HG03103 (cell line): ENCODE data around the gene UGT1A10.

Experiments used
- ATAC-seq: cut with Tn5 transposase; IDR thresholded peaks from one replicate; pipeline ENCODE4 v1.9.1; 2021; ENCODE audit warnings: low read depth; ENCODE audit not compliant: unreplicated experiment

The UGT1A10 gene

DNA sequence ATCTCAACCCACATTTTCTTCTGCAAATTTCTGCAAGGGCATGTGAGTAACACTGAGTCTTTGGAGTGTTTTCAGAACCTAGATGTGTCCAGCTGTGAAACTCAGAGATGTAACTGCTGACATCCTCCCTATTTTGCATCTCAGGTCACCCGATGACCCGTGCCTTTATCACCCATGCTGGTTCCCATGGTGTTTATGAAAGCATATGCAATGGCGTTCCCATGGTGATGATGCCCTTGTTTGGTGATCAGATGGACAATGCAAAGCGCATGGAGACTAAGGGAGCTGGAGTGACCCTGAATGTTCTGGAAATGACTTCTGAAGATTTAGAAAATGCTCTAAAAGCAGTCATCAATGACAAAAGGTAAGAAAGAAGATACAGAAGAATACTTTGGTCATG lies 131.8 kb downstream of the UGT1A10 start:
- no peak for ATAC-seq

DNA sequence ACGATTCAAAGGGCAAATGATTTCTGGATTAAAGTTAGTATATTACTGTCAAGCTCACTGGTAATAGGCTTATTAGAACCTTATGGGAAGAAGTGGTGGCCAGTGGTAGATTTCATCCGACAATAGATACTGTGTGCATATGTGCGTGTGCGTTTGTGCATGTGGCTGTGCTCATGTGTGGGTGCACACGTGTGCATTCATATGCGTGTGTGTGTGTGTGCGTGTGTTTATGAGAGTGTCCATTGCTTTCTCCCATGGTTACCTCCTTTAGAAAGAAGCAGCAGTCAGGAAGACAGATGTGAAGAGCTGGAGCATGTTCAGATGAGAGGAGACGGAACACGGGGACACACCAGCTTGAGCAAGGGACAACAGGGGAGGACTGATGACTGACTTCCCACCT lies 133.0 kb downstream of the UGT1A10 start:
- ATAC-seq, result no peak

DNA sequence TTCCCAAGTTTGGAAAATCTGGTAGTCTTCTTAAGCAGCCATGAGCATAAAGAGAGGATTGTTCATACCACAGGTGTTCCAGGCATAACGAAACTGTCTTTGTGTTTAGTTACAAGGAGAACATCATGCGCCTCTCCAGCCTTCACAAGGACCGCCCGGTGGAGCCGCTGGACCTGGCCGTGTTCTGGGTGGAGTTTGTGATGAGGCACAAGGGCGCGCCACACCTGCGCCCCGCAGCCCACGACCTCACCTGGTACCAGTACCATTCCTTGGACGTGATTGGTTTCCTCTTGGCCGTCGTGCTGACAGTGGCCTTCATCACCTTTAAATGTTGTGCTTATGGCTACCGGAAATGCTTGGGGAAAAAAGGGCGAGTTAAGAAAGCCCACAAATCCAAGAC lies 135.9 kb downstream of the UGT1A10 start:
- ATAC-seq, result no peak

DNA sequence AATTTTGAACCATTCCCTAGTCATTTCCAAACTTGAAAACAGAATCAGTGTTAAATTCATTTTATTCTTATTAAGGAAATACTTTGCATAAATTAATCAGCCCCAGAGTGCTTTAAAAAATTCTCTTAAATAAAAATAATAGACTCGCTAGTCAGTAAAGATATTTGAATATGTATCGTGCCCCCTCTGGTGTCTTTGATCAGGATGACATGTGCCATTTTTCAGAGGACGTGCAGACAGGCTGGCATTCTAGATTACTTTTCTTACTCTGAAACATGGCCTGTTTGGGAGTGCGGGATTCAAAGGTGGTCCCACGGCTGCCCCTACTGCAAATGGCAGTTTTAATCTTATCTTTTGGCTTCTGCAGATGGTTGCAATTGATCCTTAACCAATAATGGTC lies 136.3 kb downstream of the UGT1A10 start:
- ATAC-seq, result no peak

DNA sequence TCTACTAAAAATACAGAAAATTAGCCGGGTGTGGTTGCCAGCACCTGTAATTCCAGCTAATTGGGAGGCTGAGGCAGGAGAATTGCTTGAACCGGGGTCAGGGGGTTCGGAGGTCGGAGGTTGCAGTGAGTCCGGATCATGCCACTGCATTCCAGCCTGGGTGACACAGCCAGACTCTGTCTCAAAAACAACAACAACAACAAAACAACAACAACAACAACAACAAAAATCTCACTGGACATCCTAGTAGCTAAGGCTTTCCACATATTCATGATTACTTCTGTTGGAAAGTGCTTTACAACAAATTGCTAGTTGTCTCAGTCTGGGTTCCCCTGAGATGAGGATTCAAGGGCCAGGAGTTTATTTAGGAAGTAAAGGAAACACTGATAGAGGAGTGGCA lies 137.6 kb downstream of the UGT1A10 start:
- ATAC-seq, result no peak

DNA sequence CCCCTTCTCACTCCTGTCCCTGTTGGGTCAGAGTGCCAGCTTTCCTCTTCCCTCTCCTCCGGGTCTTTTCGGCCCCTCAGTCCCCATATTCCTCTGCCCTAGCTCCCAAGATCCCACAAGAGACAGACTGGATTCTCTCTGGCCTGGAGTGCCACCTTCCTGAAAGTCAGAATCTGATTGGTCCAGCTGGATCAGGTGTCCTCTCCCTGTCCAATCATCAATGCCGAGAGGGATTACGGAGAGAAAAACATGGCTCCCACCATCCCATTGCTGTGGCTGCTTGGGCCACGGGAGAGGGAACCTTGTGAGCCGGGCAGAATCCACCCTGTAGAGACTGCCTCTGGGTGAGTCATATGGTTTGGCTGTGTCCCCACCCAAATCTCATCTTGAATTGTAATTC lies 139.2 kb downstream of the UGT1A10 start:
- ATAC-seq, result no peak

DNA sequence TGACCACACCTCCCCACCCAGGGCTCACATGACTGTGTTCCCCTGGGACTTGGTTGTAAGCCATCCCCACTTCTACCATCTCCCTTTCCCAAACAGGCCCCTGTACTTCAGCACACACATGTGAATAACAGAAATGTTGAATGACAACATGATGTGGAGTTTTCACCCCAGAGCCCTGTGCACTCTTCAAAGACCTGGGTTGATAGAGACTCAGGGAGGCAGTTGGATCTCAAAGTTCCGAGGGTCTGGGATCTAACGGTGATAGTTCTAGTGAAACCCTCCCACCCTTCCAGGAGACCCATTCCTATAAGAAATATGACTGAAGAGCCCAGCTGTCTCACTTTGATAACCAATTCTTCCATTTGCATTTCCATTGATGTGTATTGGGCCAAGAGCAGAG lies 141.8 kb downstream of the UGT1A10 start, which contains the start of gene MROH2A:
TSS of gene MROH2A (plus strand) at position 301 of the 400 bp plus-strand sequence. CDS start 1,029 bp downstream, outside the sequence.
- ATAC-seq, result no peak

DNA sequence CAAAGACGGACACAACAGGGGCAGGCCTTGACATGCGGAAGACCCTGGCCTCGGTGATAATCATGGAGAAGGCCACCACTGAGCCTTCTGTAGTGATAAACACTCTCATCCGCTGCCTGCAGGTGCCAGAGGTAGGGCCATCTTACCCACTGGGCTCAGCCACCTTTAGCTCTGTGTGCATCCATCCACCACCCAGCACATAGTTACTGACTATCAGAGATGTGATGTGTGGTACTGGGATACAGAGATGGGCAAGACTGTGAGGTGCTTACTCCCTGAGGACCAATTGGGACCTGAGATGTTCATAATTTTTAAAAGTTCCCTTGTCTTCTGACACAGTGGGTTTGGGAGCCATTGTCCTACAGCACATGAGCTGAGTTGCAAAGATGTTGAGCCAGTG lies 143.5 kb downstream of the UGT1A10 start:
- ATAC-seq, result no peak

DNA sequence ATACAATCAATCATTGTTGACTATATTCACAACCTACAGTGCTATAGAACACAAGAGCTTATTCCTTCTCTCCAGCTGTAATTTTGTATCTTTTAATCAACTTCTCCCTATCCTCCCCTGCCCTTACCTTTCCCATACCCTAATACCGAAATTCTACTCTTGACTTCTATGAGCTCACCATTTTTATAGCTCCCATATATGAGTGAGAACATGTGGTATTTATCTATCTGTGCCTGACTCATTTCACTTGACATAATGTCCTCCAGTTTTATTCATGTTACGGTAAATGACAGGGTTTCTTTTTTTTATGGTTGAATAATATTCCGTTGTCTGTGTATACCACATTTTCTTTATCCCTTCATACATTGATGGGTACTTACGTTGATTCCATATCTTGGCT lies 144.5 kb downstream of the UGT1A10 start:
- ATAC-seq, result no peak

DNA sequence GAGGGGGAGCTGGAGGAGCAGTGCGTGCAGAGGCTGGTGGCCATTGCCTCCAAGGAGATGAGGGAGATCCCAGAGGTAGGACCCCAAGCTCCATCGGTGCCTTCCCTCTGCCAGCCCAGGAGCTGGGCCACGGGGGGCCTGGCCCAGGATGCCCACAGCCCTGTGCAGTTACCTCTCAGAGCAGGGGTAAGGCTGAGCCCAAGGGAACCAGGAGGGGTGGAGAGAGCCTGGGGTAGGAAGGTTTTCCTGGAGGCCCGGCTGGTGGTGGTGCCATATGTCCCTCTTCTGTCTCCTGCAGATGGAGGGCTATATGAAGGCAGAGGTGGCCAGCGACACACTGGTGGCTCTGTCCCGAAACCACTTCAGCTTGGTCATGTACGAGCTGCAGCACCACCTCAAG lies 153.3 kb downstream of the UGT1A10 start:
- ATAC-seq, result no peak

DNA sequence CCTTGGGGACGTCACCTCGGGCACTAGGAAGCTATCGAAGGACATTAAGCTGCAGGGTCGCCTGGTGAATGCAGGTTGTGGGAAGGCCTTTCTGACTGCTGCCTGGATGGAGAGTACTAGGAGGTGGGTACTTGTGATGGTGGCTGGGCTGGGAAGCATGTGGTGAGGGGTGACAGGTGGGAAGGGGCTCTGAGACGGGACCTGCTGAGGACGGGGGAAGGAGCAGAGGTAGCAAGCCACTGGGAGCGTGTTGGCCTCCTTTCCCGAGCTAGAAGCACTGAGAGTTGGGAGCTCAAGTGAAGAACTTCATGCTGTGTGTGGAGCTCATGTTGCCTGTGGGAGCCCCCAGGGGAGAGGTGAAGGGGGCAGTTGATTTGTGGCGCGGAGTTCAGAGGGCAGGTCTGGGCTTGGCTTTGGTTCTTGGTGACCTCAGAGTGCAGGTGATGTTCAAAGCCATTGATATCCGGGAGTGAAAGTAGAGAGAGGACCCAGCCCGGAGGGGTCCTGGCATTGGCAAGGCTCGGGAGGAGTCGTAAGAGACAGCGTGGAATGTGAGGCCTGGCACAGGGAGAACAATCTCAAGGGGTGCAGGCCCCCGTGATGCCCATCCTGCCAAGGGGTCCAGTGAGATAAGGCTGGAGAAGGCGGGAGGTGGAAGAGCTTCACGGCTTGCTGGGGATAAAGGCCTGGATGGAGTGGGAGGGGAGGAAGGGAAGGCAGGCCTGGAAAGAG lies 155.1 kb downstream of the UGT1A10 start:
- ATAC-seq, result no peak

DNA sequence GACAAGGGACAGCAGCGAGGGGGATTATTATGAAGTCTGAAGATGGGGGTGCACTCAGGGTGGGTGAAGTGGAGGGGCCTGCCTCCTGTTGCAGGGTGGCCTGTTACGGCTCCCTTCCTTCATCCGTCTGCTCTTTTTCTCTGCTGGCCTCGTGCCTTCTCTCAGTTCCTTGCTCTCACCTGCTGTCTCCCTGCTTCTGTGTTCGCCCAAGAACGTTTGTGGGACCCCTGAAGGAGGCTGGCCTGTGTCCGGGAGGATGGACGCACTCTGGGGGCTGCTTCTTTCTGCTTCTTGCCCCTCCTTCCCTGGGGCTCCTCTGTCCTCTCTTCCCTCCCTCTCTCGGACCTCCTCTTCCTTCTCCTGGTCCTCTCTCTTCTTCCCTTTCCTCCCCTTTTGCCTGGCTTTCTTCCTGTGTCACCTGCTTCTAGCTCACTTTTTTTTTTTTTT lies 155.7 kb downstream of the UGT1A10 start:
- no peak for ATAC-seq

DNA sequence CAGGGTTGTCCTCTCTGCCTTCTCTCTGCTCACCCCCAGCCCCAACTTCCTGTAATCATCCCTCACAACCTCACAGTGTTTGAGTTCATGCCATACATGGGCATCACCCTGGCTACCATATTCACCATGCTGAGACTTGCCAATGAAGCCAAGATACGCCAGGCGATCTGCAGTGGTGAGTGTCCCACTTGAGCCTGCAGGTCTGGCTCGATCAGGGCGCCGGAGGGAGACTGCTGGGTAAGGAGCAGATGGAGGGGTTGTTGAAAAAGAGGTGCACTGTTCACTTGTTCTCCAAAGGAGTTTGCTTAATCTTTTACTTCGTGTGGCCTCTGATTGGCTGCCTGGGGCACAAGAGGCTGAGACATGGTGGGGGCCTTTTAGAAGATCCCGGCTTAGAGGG lies 156.5 kb downstream of the UGT1A10 start:
- ATAC-seq, result no peak

DNA sequence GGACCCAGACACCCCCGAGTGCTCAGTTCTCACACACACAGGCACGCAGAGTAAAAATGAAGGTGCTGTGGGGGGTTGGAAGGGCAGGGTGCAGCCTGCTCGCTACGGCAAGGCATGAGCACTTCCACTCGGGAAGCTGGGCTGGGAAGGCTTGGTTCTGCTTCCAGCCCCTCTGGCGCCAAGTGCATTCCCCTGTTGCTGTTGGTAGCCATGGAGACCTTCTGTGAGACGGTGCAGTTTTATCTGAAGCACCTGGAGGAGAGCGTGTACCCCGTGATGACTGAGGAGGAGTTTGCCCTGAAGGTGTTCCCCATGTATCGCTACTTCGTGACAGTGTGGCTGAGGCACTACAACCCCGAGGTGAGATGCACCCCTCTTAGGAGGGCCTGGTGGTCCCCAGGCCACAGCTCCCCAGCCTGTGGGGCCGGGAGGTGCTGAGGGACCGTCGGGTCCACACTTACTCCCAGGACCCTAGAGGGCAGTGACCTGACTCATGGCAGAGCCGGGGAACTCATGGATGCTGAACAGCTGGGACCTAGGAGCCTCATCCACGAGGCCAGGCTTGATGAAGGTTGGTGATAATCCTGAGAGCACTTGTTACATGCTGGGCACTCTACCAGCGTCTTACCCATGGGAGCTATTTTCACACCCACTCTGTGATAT lies 157.3 kb downstream of the UGT1A10 start:
- no peak for ATAC-seq

DNA sequence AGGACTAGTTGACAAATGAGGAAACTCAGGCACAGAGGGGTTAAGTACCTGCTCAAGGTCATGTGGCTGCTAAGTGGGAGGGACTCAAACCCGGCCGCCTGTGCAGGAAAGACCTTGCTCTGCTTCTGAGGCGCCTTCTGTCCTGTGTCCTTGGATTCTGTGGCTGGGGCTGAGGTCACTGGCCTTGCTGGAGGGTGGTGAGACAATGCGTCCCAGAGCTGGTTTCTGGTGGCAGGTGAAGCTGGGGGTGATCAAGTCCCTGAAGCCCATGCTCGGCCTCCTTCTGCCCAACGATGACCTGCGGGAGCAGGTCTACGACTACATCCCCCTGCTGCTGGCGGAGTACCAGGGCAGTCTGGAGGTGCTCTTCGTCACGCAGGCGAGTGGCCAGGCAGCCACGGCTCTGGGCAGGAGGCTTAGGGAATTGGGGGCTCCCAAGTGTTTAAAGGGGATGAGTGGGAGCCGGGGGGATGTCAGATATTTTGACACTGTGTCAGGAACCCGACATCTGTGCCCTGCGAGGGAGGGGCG lies 157.9 kb downstream of the UGT1A10 start:
- ATAC-seq, result no peak

DNA sequence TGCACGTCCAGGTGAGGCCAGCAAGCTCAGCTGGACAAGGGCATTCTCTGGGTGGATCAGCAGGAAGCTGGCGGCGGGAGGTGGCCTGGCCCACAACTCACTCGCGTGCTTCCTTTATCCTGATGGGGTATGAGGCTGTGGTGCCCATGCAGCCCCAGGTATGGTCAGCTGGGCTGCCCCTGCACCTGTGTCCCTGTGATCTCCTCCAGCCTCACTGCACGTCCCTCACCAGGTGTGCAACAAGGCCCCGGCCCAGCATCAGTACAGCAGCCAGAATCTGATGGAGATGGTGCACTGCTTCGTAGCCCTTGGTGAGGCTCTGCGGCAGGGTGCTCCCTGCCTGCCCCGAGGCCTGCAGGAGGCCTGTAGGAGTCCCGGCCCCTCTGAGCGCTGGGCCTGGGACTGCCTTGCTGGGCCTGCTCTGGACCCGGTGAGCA lies 159.5 kb downstream of the UGT1A10 start:
- no peak for ATAC-seq

DNA sequence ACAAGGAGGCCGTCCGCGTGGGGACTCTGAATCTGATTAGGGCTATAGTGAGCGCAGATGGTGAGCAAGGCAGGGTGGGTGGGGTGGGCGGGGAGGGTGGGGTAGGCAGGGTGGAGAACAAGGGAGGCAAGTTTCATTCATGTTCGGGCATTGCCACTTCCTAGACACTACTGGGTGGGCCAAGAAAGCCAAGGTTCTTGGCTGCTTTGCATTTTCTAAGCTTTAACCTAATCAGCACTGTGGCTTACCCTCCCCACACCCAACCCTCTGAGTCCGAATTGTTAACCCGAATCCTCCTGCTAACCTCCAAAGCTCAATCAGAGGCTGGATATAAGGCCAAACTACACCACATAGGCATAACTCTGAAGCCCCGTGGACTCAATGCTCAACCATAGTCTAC lies 160.0 kb downstream of the UGT1A10 start:
- no peak for ATAC-seq

DNA sequence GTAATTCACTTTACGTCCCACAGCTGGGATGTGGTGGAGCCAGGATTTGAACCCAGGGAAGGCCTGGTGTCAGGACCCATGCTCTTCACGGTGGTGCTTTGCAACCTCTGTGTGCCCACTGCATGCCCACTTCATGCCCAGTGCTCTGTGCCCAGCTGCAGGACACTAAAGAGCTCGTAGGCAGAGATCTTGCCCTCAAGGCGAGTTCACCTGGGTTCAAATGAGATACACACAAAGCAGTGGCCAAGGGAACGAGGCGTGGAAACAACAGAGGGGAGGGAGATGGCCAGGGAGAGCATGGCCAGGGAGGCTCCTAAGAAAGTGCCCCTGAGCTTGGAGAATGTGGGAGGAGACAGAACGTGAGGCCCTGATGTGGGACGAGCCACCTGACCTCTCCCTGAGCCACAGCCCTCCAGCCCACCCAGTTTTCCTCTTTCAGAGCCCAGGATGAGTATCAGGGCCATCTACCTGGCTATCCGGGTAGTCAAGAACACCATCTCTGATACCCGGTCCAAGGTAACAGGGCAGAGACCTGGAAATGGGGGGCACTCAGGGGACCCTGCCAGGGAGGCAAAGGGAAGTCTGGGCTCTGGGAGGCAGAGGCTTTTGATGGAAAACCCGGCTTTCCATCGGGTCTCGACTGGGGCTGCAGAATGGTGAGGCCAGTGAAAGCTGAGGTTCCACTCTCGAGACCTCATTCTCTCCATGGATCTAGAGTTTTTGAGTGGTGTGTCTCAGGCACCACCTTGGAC lies 162.3 kb downstream of the UGT1A10 start:
- ATAC-seq, result no peak

DNA sequence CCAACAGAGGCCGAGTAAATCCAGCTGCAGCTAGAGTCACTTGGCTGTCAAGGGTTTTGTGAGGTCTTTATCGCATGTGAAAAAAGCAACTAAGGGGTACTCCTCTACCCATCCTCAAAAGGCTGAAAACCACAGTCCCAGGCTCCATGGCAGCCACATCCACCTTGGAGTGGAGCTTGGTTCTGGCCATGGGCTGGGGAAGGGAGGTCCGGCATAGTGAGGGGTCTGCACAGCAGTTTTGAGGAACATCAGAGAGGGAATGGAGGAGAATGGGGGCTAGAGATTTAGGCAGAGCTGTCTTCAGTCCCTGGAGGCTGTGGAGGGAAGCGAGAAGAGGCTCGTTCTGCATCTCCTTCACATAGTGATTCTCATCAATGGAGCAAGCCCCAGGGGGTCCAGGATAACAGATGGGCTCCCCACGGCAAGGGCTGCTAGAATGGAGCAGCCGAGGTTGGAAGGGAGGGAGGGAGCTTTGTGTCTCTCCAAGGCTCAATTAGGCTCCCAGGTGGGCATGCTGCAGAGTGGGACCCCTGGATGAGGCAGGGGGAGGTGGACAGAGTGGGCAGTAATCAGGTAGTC lies 162.9 kb downstream of the UGT1A10 start:
- no peak for ATAC-seq

DNA sequence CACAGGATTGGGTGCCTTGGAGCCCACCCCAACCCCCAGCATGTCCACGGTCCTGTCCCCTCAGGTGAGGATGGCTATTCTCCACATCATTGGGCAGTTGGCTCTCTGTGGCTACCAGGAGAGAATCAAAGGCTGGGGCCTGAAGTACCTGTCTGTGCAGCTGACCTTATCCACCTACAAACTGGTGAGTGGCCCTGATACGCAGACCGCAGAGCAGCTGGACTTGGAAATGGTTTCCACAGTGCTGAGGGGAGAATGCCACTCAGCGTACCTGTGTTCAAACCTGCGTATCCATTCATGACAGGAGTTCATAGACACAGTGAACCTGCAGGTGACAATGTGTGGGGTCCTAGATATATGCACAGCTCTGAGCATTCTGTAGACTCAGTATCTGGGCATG lies 163.5 kb downstream of the UGT1A10 start:
- no peak for ATAC-seq

DNA sequence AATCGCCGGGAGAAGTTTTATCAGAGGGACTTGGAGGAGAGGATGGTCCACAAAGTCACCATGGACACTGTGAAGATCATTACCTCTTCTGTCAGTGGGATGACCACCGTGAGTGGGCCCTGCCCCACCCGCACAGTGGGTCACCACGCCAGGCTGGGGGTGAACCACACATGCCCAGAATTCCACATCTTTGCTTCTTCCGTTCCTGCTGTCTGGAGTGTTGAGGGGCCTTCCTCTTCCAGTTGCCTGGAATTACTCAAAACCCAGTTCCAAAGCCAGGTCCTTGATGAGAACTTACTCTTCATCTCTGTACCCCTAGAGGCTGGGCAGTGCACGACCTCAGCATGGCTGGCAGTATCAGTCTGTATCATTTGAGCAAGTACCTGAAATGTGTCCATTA lies 164.0 kb downstream of the UGT1A10 start:
- ATAC-seq, result no peak
